Embryonic facial prominence (tissue), 1 donor: ENCODE results near the gene SMAD9.
A peak's percentile ranks its signal among the peaks of the same experiment; 100 is the strongest.

ENCODE experiments used
- DNase-seq: peaks from one replicate; pipeline ENCODE4 v3.0.0-alpha.2; 2016; ENCODE audit errors: extremely low spot score

SMAD9 gene

GRCh38 chr13:36865265-36865664 is 54.8 kb downstream of the SMAD9 start:
- DNase-seq = no peak

- no peak for DNase-seq
Measured at GRCh38 chr13:36862722-36863121, 57.3 kb downstream of the SMAD9 start.

DNA sequence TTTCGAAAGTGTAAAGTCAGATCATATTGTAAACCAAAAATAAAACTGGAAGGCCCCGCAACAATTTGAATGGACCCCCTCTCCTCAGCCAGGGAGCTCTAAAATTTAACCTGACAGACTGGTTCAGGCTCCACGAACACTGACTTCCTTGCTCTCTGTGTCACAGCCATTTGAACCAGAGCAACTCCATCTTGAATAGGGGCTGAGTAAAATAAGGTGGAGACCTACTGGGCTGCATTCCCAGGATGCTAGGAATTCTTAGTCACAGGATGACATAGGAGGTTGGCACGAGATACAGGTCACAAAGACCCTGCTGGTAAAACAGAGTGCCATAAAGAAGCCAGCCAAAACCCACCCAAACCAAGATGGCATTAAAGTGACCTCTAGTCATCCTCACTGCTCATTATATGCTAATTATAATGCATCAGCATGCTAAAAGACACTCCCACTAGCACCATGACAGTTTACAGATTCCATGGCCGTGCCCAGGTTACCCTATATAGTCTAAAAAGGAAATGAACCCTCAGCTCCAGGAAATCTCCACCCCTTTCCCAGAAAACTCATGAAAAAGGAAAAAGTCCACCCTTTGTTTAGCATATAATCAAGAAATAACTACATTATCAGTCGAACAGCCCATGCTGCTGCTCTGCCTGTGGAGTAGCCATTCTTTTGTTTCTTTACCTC is 57.9 kb downstream of the SMAD9 start:
- no peak for DNase-seq

- no peak for DNase-seq
Measured at GRCh38 chr13:36859259-36859658, 60.8 kb downstream of the SMAD9 start.

DNA sequence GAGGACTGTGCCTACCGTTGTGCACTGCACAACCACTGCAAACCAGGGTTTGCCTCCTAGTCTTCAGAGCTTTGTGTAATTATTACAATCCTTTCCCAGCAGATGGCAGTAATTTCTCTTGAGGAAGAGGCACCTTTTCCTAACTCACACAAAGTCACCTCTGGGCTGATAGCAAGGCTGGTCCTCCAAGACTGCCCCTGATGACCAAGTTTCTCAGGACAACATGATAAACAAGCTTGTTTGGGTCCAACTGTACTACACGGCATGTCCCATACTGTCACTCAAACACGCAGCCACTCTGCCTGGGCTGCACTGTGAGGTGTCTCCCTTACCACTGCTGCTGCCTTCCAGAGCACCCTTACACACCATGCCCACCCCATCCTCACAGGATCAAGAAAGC is 61.7 kb downstream of the SMAD9 start:
- DNase-seq = peak; percentile 23

DNA sequence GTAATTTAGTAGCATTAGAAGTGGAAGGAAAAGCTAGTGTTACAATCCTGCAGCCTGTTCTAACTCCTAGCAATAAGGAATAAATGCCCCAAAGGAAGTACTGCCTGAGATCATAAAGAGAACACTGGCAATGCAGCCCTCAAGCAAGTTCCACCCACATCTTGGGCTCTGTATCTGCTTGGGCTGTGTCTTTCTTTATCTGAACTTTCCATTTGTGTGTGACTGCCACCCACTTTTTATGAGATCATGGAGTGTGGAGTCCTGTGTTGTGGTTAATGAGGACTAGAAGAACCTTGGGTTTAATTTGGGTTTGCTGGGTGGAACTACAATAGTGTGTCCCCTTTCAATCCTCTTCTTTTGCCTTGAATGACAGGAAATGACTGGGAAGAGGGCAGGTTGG is 62.8 kb downstream of the SMAD9 start:
- no peak for DNase-seq

- no peak for DNase-seq
Measured at GRCh38 chr13:36850790-36851438, 69.1 kb downstream of the SMAD9 start.

DNA sequence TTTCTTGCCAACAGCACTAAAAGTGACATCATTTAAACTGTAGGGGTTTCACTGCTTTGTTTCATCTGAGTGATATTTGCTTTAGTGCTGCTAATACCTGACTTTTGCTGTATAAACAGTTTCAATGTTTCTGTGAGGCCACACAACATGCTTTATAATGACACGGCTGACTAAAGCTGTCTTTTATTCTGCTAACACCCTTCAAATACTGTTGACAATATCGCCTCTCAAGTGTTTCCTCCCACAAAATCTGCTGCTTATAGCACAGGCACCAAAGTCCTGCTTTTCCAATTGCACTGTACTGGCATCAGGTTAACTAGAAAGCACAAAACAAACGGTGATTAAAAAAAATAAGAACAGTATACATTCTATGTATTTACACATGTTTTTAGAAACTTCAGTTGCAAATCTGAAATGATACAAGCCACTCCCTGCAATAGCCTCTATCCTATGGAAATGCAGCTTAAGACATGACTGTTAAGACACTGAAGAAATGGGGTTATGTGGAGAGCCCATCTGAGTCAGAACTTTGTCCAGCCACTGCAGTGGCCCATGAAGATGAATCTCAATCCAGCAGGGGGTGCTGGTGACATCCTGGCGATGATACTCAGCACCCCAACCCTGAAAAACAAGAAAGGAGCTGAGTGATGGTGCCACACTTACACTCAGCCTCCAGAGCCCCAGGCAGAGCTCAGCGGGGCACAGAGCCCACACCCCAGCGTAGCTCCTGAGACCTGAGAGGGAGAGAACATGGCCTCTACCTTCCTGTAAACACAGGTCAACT is 71.6 kb downstream of the SMAD9 start:
- no peak for DNase-seq

- DNase-seq = no peak
Measured at GRCh38 chr13:36847606-36848005, 72.4 kb downstream of the SMAD9 start.

DNA sequence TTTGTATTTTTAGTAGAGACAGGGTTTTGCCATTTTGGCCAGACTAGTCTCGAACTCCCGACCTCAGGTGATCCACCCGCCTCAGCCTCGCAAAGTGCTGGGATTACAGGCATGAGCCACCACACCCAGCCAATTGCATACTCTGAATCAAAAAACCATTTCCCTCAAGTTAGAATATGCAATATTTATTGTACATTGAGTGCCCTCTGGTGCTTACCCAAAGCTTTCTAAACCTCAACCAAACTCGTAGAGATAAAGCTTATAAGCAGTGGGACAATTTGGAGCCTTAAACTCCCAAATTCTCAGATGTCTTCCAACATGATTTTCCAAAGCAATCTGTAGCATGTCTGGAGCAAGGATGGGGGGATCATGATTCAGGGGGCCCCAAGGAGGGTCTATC is 78.6 kb downstream of the SMAD9 start:
- DNase-seq = no peak

GRCh38 chr13:36840718-36841250 is 79.3 kb downstream of the SMAD9 start:
- no peak for DNase-seq

DNA sequence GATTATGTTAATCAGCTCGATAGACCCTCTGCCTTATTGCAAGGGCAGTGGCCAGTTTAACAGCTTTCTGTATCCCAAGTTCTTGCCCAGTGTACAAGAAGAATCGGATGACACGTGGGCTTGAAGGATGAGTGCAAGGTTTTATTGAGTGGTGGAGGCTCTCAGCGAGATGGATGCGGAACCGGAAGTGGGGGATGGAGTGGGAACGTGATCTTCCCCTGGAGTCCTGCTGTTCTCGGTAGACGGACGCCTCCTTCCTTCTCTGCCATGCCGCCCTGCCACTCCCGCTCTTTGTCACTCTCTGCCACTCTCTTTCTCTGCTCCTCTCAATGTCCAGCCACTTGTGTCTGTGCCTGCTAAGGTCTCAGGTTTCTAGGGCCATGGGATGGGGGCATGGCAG is 80.1 kb downstream of the SMAD9 start:
- DNase-seq = no peak

DNA sequence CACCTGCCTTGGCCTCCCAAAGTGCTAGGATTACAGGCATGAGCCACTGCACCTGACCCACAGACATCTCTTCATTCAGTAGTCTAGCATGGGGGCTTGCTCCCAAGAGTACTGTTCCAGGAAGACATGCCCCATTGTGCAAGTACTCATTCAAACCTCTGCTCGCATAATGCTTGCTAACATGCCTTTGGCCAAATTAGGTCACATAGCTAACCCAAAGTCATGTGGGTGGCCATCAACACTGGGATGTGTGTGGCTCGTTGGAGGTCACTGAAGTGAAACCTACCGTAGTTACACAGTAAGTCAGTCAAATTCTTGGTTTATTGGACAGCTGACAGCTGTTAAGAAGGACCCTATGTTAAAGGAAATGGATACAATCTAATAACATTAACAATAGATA is 80.8 kb downstream of the SMAD9 start:
- no peak for DNase-seq

DNA sequence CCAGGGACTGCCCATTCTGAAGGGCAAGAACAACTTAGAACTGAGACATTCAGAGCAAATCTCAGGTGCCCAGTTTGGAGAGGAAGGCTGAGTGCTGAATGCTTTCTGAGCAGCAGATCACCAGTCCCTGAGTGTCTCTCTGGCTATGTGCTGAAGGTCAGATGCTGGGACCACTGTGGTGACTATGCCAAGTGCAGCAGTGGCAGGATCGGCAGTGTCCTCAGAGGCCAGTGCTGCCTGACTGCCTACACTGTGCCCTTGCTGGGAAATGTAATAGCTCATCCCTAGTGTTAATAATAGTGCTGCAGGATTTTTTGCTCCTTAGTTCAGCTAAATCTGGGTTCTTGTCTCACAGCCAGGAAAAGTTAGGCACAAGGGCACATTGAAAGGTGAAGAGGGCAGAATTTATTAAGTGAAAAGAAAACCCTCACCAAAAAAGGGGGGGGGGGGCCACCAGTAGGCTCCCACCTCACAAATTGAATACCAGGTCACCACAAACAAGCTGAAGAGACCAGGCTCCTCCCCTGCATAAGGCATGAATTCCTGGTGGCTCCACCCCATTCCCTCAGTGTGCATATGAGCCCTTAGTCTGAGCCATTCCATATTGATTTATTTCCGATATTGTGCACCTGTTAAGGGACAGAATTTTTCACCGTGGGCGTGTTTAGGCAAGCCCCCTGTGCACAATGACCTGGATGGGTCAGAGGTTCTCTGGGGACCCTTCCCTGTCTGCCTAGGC is 82.5 kb downstream of the SMAD9 start:
- DNase-seq = no peak

- DNase-seq = no peak
Measured at GRCh38 chr13:36834299-36834698, 85.7 kb downstream of the SMAD9 start.

- no peak for DNase-seq
Measured at GRCh38 chr13:36831291-36831690, 88.7 kb downstream of the SMAD9 start.

GRCh38 chr13:36829753-36830152 is 90.3 kb downstream of the SMAD9 start:
- DNase-seq = no peak

- DNase-seq = no peak
Measured at GRCh38 chr13:36822785-36823184, 97.3 kb downstream of the SMAD9 start.

GRCh38 chr13:36820222-36820621 is 99.8 kb downstream of the SMAD9 start:
- DNase-seq = no peak

GRCh38 chr13:36819739-36820090 is 100.3 kb downstream of the SMAD9 start:
- no peak for DNase-seq

DNA sequence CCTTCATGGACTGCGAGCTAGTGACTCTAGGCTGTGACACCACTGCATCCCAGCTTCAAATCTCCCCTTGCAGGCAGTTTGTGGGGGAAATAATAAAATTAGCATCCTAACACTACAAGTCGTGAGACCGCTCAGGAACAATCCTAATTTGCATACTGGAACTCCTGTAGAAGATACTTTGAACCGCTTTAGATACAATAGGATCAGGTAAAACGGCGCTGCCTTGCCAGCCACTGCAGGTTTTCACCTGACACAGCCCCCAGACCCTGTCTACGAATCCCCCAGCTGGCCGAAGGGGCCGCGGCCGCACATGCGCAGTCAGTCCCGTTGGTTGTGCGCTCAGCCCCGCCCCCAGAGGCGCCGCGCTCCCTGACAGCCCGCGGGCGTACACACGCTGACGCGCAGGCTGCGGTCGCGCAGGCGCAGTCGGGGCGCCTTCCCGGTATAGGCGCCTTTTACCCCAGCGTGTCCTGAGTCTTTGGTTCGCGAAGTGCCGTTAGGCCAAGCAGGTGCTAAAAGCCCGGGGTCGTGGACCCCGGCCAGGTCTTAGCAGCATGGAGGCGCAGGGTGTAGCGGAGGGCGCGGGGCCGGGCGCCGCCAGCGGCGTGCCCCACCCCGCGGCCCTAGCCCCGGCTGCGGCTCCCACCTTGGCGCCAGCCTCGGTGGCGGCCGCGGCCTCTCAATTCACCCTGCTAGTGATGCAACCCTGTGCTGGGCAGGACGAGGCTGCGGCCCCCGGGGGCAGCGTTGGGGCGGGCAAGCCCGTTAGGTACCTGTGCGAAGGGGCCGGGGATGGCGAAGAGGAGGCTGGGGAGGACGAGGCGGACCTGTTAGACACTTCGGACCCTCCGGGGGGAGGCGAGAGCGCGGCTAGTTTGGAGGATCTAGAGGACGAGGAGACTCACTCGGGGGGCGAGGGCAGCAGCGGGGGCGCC is 101.0 kb downstream of the SMAD9 start, which contains the start of gene RFXAP:
Gene RFXAP (plus strand): TSS at position 419 of the 935 bp plus-strand sequence. CDS start 136 bp downstream, at position 555.
- DNase-seq = peak; percentile 73
